Measurements from ENCODE around the gene MPHOSPH9. TPM values are rescaled to one million over a fixed set of nuclear protein-coding genes. Genes with fewer than 3 reads are reported as not detected.

MPHOSPH9 gene
- total RNA-seq, 1 experiment from 2014 or later, result 60.5 TPM

- Histone ChIP-seq H3K79me1 (ENCODE audit: insufficient read depth, low read depth, low read length, poor library complexity, severe bottlenecking) (peaks cover 2% of the 10 kb centered on the region), H4K20me1 (ENCODE audit: control insufficient read depth, insufficient read depth, insufficient read length) (no peaks in the 10 kb centered on the region)
Observed at GRCh38 chr12:123268850-123269249, 35.9 kb upstream of the MPHOSPH9 start.

More at GRCh38 chr12:123268850-123269249, 35.9 kb upstream of the MPHOSPH9 start:
- H3K14ac ChIP-seq (ENCODE audit: insufficient read depth, low read length), result peak overlapping the region; percentile 33
- no peak overlapping the region for H2BK5ac ChIP-seq (ENCODE audit: insufficient read length, low read length)
- Mint-ChIP-seq H3K36me3 (ENCODE audit: insufficient read depth in 1 of 3, low read depth in 3 of 3) (peaks cover 12 to 50% (median 41%) of the 10 kb centered on the region in 3 experiments), H3K4me1 (peaks cover 44 to 45% of the 10 kb centered on the region in 2 experiments), H3K4me3 (peak overlapping the region; percentile 91 to 96), H3K27ac (peak overlapping the region; percentile 87 to 92 (median 88); a peak in 6 of 7 replicates), H3K9me3 (peaks cover 0 to 3% of the 10 kb centered on the region in 2 experiments; a peak in 2 of 5 replicates), H3K27me3 (ENCODE audit: low read depth) (no peaks in the 10 kb centered on the region)
- no CpG with 5 or more reads among the region's 13 CpGs for WGBS (ENCODE audit: extremely low coverage, insufficient read length, low lambda C conversion rate)
- H2BK12ac ChIP-seq (ENCODE audit: insufficient read length, low read depth, low read length), result no peak overlapping the region
- H3K27me3 ChIP-seq (ENCODE audit: insufficient read depth, low read length), result no peaks in the 10 kb centered on the region
- H3K9ac ChIP-seq (ENCODE audit: extremely low read depth, insufficient read length, low read length), result peak overlapping the region; percentile 18
- H3K18ac ChIP-seq (ENCODE audit: insufficient read length, low read depth, low read length), result peak overlapping the region; percentile 37
- no peak overlapping the region; the same call in 1 of the 2 replicates for H3K4ac ChIP-seq (ENCODE audit: low read depth, low read length)
- peaks cover 14% of the 10 kb centered on the region for H3K23me2 ChIP-seq (ENCODE audit: insufficient read length, low read depth, low read length, poor library complexity, severe bottlenecking)
- no peak overlapping the region for H2BK20ac ChIP-seq (ENCODE audit: low read depth, low read length, poor library complexity, severe bottlenecking)
- no peak overlapping the region for H2AK5ac ChIP-seq (ENCODE audit: insufficient read length, low read length)
- H3K79me2 ChIP-seq (ENCODE audit: insufficient read depth, low read length), result peaks cover 24% of the 10 kb centered on the region; the same call in 1 of the 2 replicates
- no peak overlapping the region for H3K23ac ChIP-seq (ENCODE audit: insufficient read length, low read depth, low read length)
- H3K56ac ChIP-seq (ENCODE audit: insufficient read length, low read depth, low read length), result no peak overlapping the region
- no peak overlapping the region for H3K27ac ChIP-seq (ENCODE audit: insufficient read length, low read depth, low read length)
- no peak overlapping the region for H2BK120ac ChIP-seq (ENCODE audit: low read depth, low read length, poor library complexity, severe bottlenecking)
- H4K91ac ChIP-seq (ENCODE audit: insufficient read length, low read depth, low read length), result peak overlapping the region; percentile 16
- no peak for DNase-seq
- H3K4me1 ChIP-seq (ENCODE audit: insufficient read depth, low read length), result peaks cover 3% of the 10 kb centered on the region; the same call in 1 of the 2 replicates
- peak overlapping the region; percentile 6 for H4K5ac ChIP-seq (ENCODE audit: insufficient read length, low read depth, low read length)
- no peaks in the 10 kb centered on the region for H3K9me3 ChIP-seq (ENCODE audit: control insufficient read depth, low read depth, low read length)
- TF ChIP-seq, protein P1, sequence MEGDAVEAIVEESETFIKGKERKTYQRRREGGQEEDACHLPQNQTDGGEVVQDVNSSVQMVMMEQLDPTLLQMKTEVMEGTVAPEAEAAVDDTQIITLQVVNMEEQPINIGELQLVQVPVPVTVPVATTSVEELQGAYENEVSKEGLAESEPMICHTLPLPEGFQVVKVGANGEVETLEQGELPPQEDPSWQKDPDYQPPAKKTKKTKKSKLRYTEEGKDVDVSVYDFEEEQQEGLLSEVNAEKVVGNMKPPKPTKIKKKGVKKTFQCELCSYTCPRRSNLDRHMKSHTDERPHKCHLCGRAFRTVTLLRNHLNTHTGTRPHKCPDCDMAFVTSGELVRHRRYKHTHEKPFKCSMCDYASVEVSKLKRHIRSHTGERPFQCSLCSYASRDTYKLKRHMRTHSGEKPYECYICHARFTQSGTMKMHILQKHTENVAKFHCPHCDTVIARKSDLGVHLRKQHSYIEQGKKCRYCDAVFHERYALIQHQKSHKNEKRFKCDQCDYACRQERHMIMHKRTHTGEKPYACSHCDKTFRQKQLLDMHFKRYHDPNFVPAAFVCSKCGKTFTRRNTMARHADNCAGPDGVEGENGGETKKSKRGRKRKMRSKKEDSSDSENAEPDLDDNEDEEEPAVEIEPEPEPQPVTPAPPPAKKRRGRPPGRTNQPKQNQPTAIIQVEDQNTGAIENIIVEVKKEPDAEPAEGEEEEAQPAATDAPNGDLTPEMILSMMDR (conservative IDR thresholded peaks at IDR 0.05), result no peak
- H2AFZ ChIP-seq (ENCODE audit: low read length), result no peak overlapping the region
- peak overlapping the region; percentile 44 for H4K8ac ChIP-seq (replicated peaks; ENCODE audit: insufficient read length, low read depth, low read length)
- H3T11ph ChIP-seq (ENCODE audit: low read length), result no peak overlapping the region
- H3K4me2 ChIP-seq (ENCODE audit: insufficient read depth, insufficient read length, low read length), result peak overlapping the region; percentile 61
- no peak overlapping the region for H2BK15ac ChIP-seq (ENCODE audit: low read depth, low read length)
